NT2/D1 (cell line): ENCODE measurements around the gene AP5Z1.

Source experiments
- DNase-seq: peaks from one replicate; pipeline ENCODE4 v3.0.0-alpha.2; 2011; ENCODE audit warnings: low read depth, low spot score
- H3K27me3 ChIP-seq: 2 replicates; pipeline ENCODE4 v1.6.0; 2011; ENCODE audit warnings: mild to moderate bottlenecking; ENCODE audit not compliant: insufficient read length, insufficient read depth
- H3K36me3 ChIP-seq: 2 replicates; pipeline ENCODE4 v1.6.1; 2011; ENCODE audit warnings: mild to moderate bottlenecking, low read length, mixed read lengths; ENCODE audit not compliant: insufficient read depth, insufficient read length
- H3K4me1 ChIP-seq: 2 replicates; pipeline ENCODE4 v1.5.1; 2011; ENCODE audit not compliant: insufficient read depth, insufficient read length
- H3K4me3 ChIP-seq: 2 replicates; pipeline ENCODE4 v1.5.1; 2011; ENCODE audit warnings: low read depth; ENCODE audit not compliant: insufficient read length
- H3K9ac ChIP-seq: 2 replicates; pipeline ENCODE4 v1.6.0; 2011; ENCODE audit warnings: low read depth; ENCODE audit not compliant: insufficient read length
- H3K9me3 ChIP-seq: 2 replicates; pipeline ENCODE4 v1.5.1; 2011; ENCODE audit warnings: mild to moderate bottlenecking, low read length; ENCODE audit not compliant: insufficient read depth
- SUZ12 ChIP-seq: IDR thresholded peaks from 2 replicates; pipeline ENCODE4 v1.6.1; 2011; ENCODE audit not compliant: insufficient read length, insufficient read depth; ENCODE audit errors: extremely low read depth
- YY1 ChIP-seq: IDR thresholded peaks from 2 replicates; pipeline ENCODE4 v1.6.1; 2011; ENCODE audit not compliant: insufficient read length, insufficient read depth
- ZNF274 ChIP-seq: IDR thresholded peaks from 2 replicates; pipeline ENCODE4 v1.6.1; 2011; ENCODE audit warnings: mild to moderate bottlenecking, low read depth, low read length

Gene AP5Z1

GRCh38 chr7:4822677-4823076 lies 47.3 kb downstream of the AP5Z1 start:
- no peak overlapping the region for H3K9ac ChIP-seq
- TF ChIP-seq YY1 (no peak), SUZ12 (no peak), ZNF274 (no peak)

GRCh38 chr7:4823441-4824119 lies 48.2 kb downstream of the AP5Z1 start:
- Histone ChIP-seq H3K9ac (no peak overlapping the region), H3K27me3 (no peaks in the 10 kb centered on the region), H3K4me1 (peaks cover 2% of the 10 kb centered on the region), H3K9me3 (no peaks in the 10 kb centered on the region), H3K36me3 (no peaks in the 10 kb centered on the region), H3K4me3 (no peak overlapping the region)
- TF ChIP-seq ZNF274 (no peak), YY1 (no peak), SUZ12 (no peak)
- DNase-seq: no peak

More at GRCh38 chr7:4822677-4823076, 47.3 kb downstream of the AP5Z1 start:
- no peak for DNase-seq
- Histone ChIP-seq H3K27me3 (no peaks in the 10 kb centered on the region), H3K36me3 (no peaks in the 10 kb centered on the region), H3K4me1 (peaks cover 2% of the 10 kb centered on the region), H3K9me3 (no peaks in the 10 kb centered on the region), H3K4me3 (no peak overlapping the region)

- H3K36me3 ChIP-seq: peaks cover 4% of the 10 kb centered on the region
- DNase-seq: no peak
- H3K27me3 ChIP-seq: no peaks in the 10 kb centered on the region
- no peaks in the 10 kb centered on the region for H3K9me3 ChIP-seq
- peaks cover 2% of the 10 kb centered on the region for H3K4me1 ChIP-seq
- no peak overlapping the region for H3K4me3 ChIP-seq
- H3K9ac ChIP-seq: no peak overlapping the region
- TF ChIP-seq YY1: no peak
- TF ChIP-seq SUZ12: no peak
- TF ChIP-seq ZNF274: no peak
Measured at GRCh38 chr7:4824120-4824775, 48.8 kb downstream of the AP5Z1 start.

GRCh38 chr7:4825081-4825480 lies 49.7 kb downstream of the AP5Z1 start:
- no peak for DNase-seq
- Histone ChIP-seq H3K9ac (no peak overlapping the region), H3K4me1 (peaks cover 2% of the 10 kb centered on the region), H3K36me3 (peaks cover 7% of the 10 kb centered on the region), H3K9me3 (no peaks in the 10 kb centered on the region), H3K27me3 (no peaks in the 10 kb centered on the region), H3K4me3 (no peak overlapping the region)
- TF ChIP-seq ZNF274: no peak
- no peak for TF ChIP-seq SUZ12
- no peak for TF ChIP-seq YY1

GRCh38 chr7:4828720-4829383 lies 53.4 kb downstream of the AP5Z1 start:
- Histone ChIP-seq H3K9me3 (no peaks in the 10 kb centered on the region), H3K27me3 (no peaks in the 10 kb centered on the region), H3K9ac (peak overlapping the region; percentile 21), H3K36me3 (peaks cover 10% of the 10 kb centered on the region), H3K4me1 (no peaks in the 10 kb centered on the region), H3K4me3 (no peak overlapping the region)
- DNase-seq: no peak
- TF ChIP-seq SUZ12 (no peak), YY1 (no peak), ZNF274 (no peak)

GRCh38 chr7:4830176-4830575 lies 54.8 kb downstream of the AP5Z1 start:
- H3K27me3 ChIP-seq: no peaks in the 10 kb centered on the region
- DNase-seq: peak; percentile 85
- no peaks in the 10 kb centered on the region for H3K4me1 ChIP-seq
- H3K4me3 ChIP-seq: no peak overlapping the region
- H3K36me3 ChIP-seq: peaks cover 22% of the 10 kb centered on the region
- no peak overlapping the region for H3K9ac ChIP-seq
- no peaks in the 10 kb centered on the region for H3K9me3 ChIP-seq
- TF ChIP-seq ZNF274: no peak
- TF ChIP-seq SUZ12: no peak
- no peak for TF ChIP-seq YY1
